Chondrocyte (in vitro differentiated cells): Measurements from ENCODE around the gene MACROH2A2. TPM values are rescaled to one million over a fixed set of nuclear protein-coding genes. Genes with fewer than 3 reads are reported as not detected.

ENCODE experiments used
- DNase-seq: peaks from one replicate; pipeline ENCODE4 v3.0.0; 2021; ENCODE audit warnings: mixed read lengths, low spot score
- H3K27ac Mint-ChIP-seq: one replicate; pipeline ENCODE4 v1.8.0; 2021; ENCODE audit warnings: mild to moderate bottlenecking, moderate library complexity, mixed read lengths; ENCODE audit not compliant: unreplicated experiment
- H3K27me3 Mint-ChIP-seq: 2 replicates; pipeline ENCODE4 v1.8.0; 2021; ENCODE audit warnings: low read depth, mixed read lengths
- H3K36me3 Mint-ChIP-seq: 2 replicates; pipeline ENCODE4 v1.8.0; 2021; ENCODE audit warnings: low read depth, mixed read lengths
- H3K4me1 Mint-ChIP-seq: 2 replicates; pipeline ENCODE4 v1.8.0; 2021; ENCODE audit warnings: low read depth, mild to moderate bottlenecking, mixed read lengths
- H3K4me3 Mint-ChIP-seq: one replicate; pipeline ENCODE4 v1.8.0; 2021; ENCODE audit warnings: mild to moderate bottlenecking, moderate library complexity, mixed read lengths; ENCODE audit not compliant: unreplicated experiment
- H3K9me3 Mint-ChIP-seq: 2 replicates; pipeline ENCODE4 v1.8.0; 2021; ENCODE audit warnings: low read depth, mixed read lengths
- CTCF ChIP-seq: fragments of 200-600 bp; sonication (generic); IDR thresholded peaks from 2 replicates; pipeline ENCODE4 v1.5.0; 2021; ENCODE audit warnings: antibody characterized with exemption, mild to moderate bottlenecking, moderate library complexity
- total RNA-seq: library from RNA; stranded (reverse); gene quantifications from 3 replicates; pipeline ENCODE4 v1.2.1, GENCODE V29; 2021

The MACROH2A2 gene
- total RNA-seq, 1 donor from 2014 or later: 22.9 TPM

DNA sequence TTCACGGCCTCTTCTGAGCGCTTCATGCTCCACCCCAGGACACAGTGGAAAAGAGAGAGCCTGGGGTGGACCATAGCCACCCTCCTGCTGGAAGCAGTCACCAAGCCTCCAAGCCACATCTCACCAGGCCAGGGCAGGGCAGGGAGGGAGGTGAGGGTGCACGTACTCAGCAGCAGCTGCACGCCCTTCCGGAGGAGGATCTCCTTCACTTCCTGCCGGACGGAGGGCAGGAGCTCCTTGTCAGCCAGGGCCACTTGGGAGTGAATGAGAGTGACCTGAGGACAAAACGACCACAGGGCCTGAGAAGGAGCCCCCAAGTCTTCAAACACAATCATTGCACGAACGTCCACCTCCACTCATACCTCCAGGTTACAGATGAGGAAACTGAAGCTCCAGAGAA is 65.0 kb downstream of the MACROH2A2 start:
- TF ChIP-seq CTCF: no peak
- no peaks in the 10 kb centered on the region for H3K9me3 Mint-ChIP-seq
- no peak overlapping the region for H3K27ac Mint-ChIP-seq
- no peak for DNase-seq
- no peaks in the 10 kb centered on the region for H3K27me3 Mint-ChIP-seq
- no peak overlapping the region for H3K4me3 Mint-ChIP-seq
- H3K4me1 Mint-ChIP-seq: peaks cover 6% of the 10 kb centered on the region
- peaks cover 19% of the 10 kb centered on the region for H3K36me3 Mint-ChIP-seq

DNA sequence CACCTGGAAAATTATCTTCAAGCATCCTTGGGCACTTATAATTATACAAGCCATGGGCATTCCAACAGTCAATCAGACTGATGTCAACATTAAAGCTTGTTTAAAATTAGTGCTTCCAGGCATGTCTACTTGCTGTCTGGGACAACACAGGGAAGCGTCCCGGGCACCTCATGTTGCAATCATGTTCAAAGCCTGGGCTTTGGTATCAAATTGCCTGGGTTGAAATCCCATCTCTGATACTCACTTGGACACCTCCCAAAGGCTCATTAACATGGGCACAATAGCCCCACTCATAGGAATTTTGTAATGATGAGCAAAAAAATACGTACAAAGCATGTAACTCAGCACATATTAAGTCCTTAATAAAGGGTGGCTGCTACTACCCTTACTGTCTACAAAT is 65.5 kb downstream of the MACROH2A2 start:
- no peak for DNase-seq
- H3K36me3 Mint-ChIP-seq: peaks cover 16% of the 10 kb centered on the region
- peaks cover under 1% of the 10 kb centered on the region for H3K4me1 Mint-ChIP-seq
- H3K27me3 Mint-ChIP-seq: no peaks in the 10 kb centered on the region
- no peak overlapping the region for H3K27ac Mint-ChIP-seq
- no peak for TF ChIP-seq CTCF
- H3K9me3 Mint-ChIP-seq: no peaks in the 10 kb centered on the region
- H3K4me3 Mint-ChIP-seq: no peak overlapping the region

- Mint-ChIP-seq H3K36me3 (peaks cover 9% of the 10 kb centered on the region), H3K27ac (no peak overlapping the region), H3K4me1 (no peaks in the 10 kb centered on the region), H3K4me3 (no peak overlapping the region), H3K27me3 (no peaks in the 10 kb centered on the region), H3K9me3 (no peaks in the 10 kb centered on the region)
- TF ChIP-seq CTCF: no peak
- DNase-seq: no peak
Observed at GRCh38 chr10:70119197-70119596, 66.6 kb downstream of the MACROH2A2 start.

GRCh38 chr10:70119623-70120022 is 67.0 kb downstream of the MACROH2A2 start:
- Mint-ChIP-seq H3K4me3 (no peak overlapping the region), H3K27me3 (no peaks in the 10 kb centered on the region), H3K4me1 (no peaks in the 10 kb centered on the region), H3K36me3 (peaks cover 9% of the 10 kb centered on the region), H3K9me3 (no peaks in the 10 kb centered on the region), H3K27ac (no peak overlapping the region)
- no peak for DNase-seq
- no peak for TF ChIP-seq CTCF

- TF ChIP-seq CTCF: no peak
- no peak overlapping the region for H3K27ac Mint-ChIP-seq
- no peaks in the 10 kb centered on the region for H3K27me3 Mint-ChIP-seq
- peaks cover 9% of the 10 kb centered on the region for H3K36me3 Mint-ChIP-seq
- no peaks in the 10 kb centered on the region for H3K4me1 Mint-ChIP-seq
- no peaks in the 10 kb centered on the region for H3K9me3 Mint-ChIP-seq
- DNase-seq: no peak
- H3K4me3 Mint-ChIP-seq: no peak overlapping the region
Observed at GRCh38 chr10:70120417-70120816, 67.8 kb downstream of the MACROH2A2 start.
